HG02759 (cell line): ENCODE measurements around the gene TBC1D17.
A peak's percentile ranks its signal among the peaks of the same experiment; 100 is the strongest.

Source experiments
- ATAC-seq: cut with Tn5 transposase; IDR thresholded peaks from one replicate; pipeline ENCODE4 v1.9.1; 2021; ENCODE audit warnings: mild to moderate bottlenecking, moderate library complexity; ENCODE audit not compliant: unreplicated experiment

Gene TBC1D17

DNA sequence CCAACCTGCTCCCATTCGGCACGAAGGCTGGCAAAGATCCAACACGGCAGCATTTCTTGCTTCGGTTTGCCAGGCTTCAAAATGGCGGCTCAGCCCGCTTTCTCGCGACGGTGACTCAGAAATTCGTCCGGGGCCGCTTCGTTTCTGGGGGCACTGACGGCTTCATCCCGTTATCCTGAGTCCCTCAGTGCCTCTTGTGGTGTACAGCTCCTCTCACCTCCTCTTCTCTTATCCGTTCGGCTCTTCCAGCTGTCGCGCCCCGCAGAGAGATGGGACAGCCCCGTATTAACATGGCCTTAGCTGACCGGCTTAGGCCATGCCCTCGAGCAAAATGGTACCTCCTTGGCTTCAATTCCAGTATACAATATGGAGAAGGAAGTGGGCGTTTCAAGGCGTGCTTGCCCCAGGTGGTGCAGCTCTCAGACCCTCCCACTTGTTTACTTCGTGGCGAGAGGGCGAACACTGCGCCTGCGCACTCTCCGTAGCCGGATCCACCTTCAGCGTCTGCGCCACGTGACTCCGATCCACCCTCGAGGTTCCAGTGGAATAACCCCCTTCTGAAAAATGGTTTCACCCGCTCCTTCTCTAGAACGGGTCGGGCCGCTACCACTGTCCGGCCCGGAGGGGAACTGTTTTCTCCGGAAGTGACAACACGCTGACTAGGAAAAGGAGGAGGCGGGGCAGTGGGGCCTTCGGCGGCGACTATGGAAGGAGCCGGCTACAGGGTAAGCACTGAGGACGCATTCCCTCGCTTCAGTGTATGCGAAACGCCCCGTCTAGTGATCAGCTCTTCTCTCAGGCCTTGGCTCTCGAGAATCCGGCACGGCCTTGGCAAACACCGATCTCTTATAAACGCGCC, at the start of gene TBC1D17, which contains the start of gene AKT1S1:
TBC1D17 (plus strand) TSS at position 683 of the 859 bp plus-strand sequence; CDS start at position 705, 22 bp downstream.
AKT1S1 (minus strand) TSS at position 336 of the 859 bp plus-strand sequence. CDS start 4,060 bp downstream, outside the sequence.
- peak; percentile 63 for ATAC-seq

GRCh38 chr19:49829200-49829599, 48.3 kb upstream of the TBC1D17 start:
- ATAC-seq = no peak

DNA sequence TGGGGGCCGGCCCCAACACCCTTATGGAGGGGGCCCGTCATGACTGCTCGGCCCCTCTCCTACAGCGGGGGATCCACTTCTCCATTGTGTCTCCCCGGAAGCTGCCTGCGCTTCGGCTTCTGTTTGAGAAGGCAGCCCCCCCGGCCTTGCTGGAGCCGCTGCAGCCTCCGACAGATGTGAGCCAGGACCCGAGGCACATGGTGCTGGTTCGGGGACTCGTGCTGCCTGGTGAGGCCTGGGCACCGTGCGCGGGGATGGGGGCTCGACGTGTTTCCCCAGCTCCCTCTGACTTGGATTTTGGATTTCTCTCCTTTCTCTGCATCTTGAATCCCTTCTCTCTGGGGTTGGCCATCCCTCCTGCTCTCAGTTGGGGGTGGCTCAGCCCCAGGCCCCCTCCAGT, 47.8 kb upstream of the TBC1D17 start:
- no peak for ATAC-seq

GRCh38 chr19:49830766-49831165, 46.7 kb upstream of the TBC1D17 start:
- ATAC-seq = no peak

DNA sequence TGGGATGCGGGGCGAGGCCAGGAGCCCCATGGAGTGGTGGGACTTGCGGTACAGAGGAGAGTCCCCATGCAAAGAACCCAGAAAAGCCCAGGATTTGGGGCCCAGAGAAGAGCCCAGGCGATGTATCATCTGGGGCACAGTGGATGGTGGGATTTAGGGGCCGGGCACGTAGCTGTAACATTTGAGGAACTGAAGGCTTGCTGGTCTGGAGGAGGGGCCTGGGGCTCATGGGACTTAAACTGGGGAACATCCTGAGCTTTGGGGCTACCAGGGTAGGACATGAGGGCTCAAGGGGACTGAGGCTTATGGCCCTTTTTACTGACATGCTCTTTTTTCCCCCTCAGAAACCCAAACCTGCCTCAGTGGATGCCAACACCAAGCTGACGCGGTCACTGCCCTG, 45.9 kb upstream of the TBC1D17 start:
- no peak for ATAC-seq

DNA sequence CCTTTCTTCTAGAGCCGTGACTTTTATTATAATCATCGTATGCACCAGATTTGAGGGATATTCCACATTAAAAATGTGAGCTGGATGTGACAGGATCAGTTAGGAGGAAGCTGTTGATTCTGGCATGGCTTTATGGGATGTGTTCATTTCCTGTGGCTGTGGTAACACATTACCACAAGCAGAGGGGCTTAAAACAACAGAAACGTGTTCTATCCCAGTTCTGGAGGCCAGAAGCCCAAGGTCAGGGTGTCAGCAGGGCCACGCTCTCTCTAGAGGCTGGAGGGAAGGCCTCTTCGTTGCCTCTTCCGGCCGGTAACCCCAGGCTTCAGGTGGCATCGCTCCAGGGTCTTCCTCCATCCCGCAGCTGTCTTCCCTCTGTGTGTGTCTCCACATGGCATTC, 44.9 kb upstream of the TBC1D17 start:
- ATAC-seq = no peak

DNA sequence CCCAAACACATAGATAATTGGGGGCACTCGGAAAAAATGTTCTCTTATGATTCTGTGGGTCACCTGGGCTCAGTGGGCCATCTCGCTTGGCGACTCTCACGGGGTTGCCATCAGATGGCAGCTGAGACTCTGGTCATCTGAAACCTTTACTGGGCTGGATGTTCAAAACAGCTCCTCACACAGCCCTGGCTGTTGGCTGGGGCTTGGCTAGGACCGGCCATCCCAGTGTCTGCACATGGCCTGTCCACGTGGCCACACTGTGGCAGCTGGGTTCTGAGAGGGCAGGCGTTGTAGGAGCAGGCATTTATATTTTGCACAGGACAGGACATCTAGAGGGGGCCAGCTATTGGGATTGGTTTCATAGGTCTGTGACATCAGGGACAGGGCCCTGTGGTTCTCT, 43.9 kb upstream of the TBC1D17 start:
- ATAC-seq = no peak

- ATAC-seq = no peak
Measured at GRCh38 chr19:49835562-49835961, 41.9 kb upstream of the TBC1D17 start.

DNA sequence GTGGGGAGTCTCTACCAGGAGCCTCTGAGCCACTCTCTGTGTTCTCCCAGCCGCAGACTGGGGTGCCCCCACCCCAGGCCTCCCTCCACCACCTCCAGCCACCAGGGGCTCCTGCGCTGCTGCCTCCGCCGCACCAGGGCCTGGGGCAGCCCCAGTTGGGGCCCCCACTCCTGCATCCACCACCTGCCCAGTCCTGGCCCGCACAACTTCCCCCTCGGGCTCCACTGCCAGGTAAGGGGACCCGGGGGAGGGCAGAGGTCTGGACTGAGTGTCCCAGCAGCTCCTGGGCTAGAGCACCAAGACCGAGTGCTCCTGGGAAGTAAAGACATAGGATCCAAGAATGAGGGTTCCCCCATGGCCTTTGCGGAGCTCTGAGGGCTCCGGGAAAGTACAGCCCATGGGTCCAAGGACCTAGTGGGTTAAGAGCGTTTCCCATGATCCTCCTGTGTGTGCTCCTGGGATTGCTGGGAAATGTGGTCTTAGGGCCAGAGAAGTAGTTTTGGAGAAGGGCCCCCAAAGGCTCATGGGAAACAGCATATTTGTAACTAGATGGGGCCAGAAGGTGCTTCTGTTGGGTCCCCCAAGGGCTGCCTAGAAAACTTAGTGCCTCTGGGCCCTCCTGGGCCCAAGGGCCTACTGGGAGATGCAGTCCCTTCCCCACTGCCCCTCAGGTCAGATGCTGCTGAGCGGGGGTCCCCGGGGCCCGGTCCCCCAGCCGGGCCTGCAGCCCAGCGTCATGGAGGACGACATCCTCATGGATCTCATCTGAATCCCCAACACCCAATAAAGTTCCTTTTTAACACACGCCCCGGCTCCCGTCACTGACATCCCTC, 41.1 kb upstream of the TBC1D17 start:
- no peak for ATAC-seq

- no peak for ATAC-seq
Measured at GRCh38 chr19:49837009-49837310, 40.5 kb upstream of the TBC1D17 start.

GRCh38 chr19:49837425-49837824, 40.1 kb upstream of the TBC1D17 start:
- no peak for ATAC-seq

DNA sequence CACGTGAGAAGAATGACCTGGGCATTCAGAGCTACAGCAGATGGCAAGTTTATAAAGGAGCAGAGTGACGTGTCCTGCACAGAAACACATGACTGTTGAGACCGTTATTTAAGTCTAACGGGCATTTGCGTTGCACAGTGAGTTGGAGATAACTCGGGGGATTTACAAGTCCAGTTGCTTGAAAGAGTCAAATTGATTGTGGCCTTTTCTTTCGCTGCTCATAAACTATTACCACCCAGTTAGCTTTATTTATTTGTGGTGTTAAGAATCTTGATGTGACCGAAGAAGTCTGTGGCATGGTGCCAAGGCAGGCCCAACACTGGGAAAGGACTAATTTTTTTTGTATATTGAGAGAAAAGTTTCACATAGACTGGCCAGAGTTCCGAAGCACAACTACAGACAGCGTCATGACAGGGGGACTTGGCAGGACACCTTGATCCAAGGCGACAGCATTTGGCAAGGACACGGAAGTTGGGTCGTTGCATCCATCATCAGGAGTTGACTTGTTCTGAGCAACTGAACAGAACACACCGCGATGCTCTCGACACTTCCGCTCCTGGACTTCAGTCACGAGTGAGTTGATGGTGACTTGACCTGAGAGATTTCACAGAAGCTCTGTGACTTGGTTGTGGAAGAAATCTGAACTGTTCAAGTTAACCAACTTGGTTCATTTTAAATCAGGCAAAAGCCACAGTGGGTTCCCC, 38.5 kb upstream of the TBC1D17 start:
- no peak for ATAC-seq

DNA sequence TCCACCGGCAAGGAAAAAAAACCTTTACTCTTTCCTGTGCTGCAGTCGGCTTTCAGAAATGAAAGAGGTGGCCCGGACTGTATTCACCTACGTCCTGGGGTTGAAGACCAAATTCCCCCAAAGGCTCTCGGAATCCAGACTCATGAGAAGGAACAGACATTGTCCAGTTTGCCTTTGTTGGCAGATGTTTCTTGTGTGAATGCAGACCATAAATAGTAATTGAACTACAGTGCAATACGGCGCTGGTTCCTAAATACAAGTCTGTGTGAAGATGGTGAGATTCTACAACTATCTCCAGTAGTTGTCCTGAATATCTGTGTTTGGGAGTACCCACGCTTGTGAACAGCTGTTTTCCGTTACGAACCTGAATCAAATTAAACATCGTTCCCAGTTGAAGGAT, 37.8 kb upstream of the TBC1D17 start:
- no peak for ATAC-seq

- ATAC-seq = no peak
Measured at GRCh38 chr19:49840321-49840720, 37.2 kb upstream of the TBC1D17 start.

DNA sequence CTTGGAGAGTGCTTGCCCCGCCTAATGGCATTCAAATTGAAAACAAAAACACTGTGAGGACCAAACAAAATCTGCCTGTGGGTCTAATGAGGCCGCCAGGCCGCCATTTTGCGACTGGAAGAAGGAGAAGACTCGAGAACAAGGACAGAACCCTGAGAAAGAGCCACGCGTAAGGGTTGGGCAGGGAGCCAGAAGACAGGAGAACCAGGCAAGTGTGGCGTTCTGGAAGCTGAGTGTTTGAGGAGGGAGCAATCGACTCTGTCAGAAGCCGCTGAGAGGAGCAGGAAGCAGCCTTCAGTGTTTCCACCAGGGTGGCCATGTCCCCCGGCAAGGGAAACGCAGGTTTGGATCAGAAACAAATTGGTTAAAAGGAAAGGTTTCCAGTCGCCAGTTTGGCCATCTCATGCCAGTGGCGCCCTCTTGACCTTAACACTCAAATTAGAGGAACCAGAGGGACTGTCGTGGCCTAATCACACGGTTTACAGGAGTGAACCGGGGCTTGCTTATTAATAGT, 36.7 kb upstream of the TBC1D17 start:
- no peak for ATAC-seq

DNA sequence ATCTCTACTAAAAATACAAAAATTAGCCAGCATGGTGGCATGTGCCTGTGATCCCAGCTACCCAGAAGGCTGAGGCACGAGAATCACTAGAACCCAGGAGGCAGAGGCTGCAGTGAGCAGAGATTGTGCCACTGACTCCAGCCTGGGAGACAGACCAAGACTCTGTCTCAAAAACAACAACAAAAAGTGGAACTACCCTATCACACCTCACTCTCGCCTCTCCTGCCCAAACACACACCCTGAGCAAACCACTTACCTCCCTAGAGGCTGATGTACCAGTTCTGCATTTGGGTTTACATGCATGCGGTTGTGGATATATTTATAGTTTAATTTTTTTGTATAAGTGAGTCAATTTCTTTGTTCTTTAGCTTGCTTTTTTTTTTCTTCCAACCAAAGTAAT, 34.2 kb upstream of the TBC1D17 start:
- no peak for ATAC-seq

DNA sequence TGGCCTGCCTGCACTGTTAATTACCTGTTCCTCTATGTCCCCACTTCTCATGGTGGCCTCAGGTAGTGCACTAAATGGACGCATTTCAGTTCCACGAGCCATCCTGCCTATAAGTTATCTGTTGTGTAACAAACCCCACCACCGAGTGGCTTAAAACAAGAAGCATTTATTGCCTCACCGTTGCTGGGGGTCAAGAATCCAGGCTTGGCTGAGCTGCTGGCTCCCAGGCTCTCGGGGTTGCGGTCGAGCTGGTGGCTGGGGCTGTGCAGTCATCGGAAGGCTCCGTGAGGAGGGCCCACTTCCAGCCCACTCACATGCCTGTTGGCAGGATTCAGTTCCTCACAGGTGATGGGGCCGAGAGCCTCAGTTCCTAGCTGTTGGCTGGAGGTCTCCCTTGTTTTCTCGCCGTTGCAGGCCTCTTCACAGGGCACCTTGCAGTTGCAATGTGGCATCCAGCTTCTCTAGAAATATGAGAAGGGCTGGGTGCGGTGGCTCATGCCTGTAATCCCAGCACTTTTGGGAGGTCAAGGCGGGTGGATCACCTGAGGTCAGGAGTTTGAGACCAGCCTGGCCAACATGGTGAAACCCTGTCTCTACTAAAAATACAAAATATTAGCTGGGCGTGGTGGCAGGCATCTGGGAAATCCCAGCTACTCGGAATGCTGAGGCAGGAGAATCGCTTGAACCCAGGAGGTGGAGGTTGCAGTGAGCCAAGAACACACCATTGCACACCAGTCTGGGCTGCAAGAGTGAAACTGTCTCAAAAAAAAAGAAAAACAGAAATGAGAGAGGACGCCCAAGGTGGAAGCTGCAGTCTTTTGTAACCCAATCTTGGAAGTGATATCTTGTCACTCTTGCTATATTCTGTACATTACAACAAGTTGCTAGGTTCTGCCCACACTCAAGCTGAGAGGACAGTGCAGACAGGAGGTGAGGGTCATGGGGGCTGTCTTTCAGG, 33.1 kb upstream of the TBC1D17 start:
- ATAC-seq = no peak

DNA sequence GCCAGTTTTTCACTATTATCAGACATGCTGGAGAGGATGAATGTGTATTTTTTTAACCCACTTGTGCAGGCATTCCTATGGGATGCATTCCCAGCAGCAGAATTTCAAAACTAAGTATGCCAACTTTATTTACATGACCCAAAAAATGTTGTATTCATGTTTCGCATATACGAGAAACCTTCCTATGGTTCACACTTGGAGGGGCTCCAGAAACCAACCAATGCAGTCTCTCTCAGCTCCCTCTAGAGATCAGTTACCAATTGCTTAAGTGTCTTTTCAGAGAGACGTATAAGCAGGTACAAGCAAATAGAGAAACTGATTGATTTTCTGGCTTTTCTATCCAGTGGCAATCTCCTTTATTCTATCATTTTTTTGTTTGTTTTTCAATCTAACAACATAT, 32.1 kb upstream of the TBC1D17 start:
- ATAC-seq = no peak

GRCh38 chr19:49846408-49846807, 31.1 kb upstream of the TBC1D17 start:
- no peak for ATAC-seq
